DOHH2 (cell line): ENCODE measurements around the gene RAD9A.

Source experiments
- EZH2phosphoT487 ChIP-seq: fragments of 200-600 bp; sonication (generic); IDR thresholded peaks from 2 replicates; pipeline ENCODE4 v1.6.1; 2017; ENCODE audit warnings: borderline replicate concordance, mild to moderate bottlenecking, antibody characterized with exemption, low read length, moderate library complexity, mixed read lengths
- TF ChIP-seq, protein P1 (sequence below): fragments of 200-600 bp; sonication (generic); IDR thresholded peaks from one replicate; pipeline ENCODE4 v1.5.1; 2014; ENCODE audit warnings: antibody characterized with exemption, mild to moderate bottlenecking, low read depth, low read length; ENCODE audit not compliant: poor library complexity, severe bottlenecking

DNA sequence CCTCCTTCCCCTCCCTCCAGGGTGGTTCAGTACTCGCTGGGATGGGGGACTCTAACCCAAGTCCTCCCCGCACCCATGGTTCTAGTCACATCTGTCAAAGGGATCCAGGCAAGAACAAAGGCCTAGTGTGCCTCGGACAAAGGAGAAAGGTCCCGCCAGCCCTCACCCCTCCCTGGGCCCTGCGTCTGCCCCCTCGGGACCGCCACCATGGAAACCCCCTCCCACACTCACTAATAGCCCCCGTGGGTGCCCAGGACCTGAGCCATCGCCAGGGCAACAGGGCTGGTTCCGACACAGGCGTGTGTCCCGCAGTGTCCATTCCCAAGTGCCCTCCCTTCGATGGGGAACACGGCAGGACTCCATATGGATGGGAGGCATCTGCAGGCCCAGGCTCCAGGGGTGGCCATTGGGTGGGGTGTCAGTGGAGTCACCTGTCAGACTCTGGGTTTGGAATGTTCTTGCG is 18.6 kb downstream of the RAD9A start:
- TF ChIP-seq, protein P1, sequence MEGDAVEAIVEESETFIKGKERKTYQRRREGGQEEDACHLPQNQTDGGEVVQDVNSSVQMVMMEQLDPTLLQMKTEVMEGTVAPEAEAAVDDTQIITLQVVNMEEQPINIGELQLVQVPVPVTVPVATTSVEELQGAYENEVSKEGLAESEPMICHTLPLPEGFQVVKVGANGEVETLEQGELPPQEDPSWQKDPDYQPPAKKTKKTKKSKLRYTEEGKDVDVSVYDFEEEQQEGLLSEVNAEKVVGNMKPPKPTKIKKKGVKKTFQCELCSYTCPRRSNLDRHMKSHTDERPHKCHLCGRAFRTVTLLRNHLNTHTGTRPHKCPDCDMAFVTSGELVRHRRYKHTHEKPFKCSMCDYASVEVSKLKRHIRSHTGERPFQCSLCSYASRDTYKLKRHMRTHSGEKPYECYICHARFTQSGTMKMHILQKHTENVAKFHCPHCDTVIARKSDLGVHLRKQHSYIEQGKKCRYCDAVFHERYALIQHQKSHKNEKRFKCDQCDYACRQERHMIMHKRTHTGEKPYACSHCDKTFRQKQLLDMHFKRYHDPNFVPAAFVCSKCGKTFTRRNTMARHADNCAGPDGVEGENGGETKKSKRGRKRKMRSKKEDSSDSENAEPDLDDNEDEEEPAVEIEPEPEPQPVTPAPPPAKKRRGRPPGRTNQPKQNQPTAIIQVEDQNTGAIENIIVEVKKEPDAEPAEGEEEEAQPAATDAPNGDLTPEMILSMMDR = no peak
- TF ChIP-seq EZH2phosphoT487 = no peak
